Epithelial cell of esophagus (primary cell): ENCODE measurements around the gene ASIC3.

Experiments
- DNase-seq: peaks from one replicate; pipeline ENCODE4 v3.0.0; 2010; ENCODE audit warnings: low read depth
- H3K4me3 ChIP-seq: 2 replicates; pipeline ENCODE4 v1.5.1; 2011; ENCODE audit warnings: mild to moderate bottlenecking, low read length, control low read depth
- CTCF ChIP-seq: IDR thresholded peaks from 2 replicates; pipeline ENCODE4 v1.5.1; 2011; ENCODE audit warnings: low read depth, mild to moderate bottlenecking, low read length, control low read depth, inconsistent platforms; ENCODE audit not compliant: insufficient read depth; ENCODE audit errors: missing control alignments

ASIC3 gene

GRCh38 chr7:151047976-151048815 is at the start of gene ASIC3:
Gene ASIC3 (plus strand): TSS chr7:151048531. CDS start chr7:151048886, 355 bp downstream.
- H3K4me3 ChIP-seq = no peak within 1 kb of the TSS
- no peak for DNase-seq
- no peak for TF ChIP-seq CTCF

GRCh38 chr7:150999001-150999400 is 49.3 kb upstream of the ASIC3 start:
- no peak for DNase-seq
- no peak overlapping the region for H3K4me3 ChIP-seq
- TF ChIP-seq CTCF = no peak

GRCh38 chr7:150999497-151000230 is 48.7 kb upstream of the ASIC3 start:
- no peak for TF ChIP-seq CTCF
- DNase-seq = no peak
- no peak overlapping the region for H3K4me3 ChIP-seq

- no peak for TF ChIP-seq CTCF
Measured at GRCh38 chr7:151000897-151001495, 47.3 kb upstream of the ASIC3 start.

GRCh38 chr7:151001546-151001945 is 46.8 kb upstream of the ASIC3 start:
- TF ChIP-seq CTCF = no peak
- no peak for DNase-seq
- H3K4me3 ChIP-seq = no peak overlapping the region

More at GRCh38 chr7:151000897-151001495, 47.3 kb upstream of the ASIC3 start:
- DNase-seq = no peak
- H3K4me3 ChIP-seq = no peak overlapping the region

GRCh38 chr7:151003572-151003971 is 44.8 kb upstream of the ASIC3 start:
- no peak overlapping the region for H3K4me3 ChIP-seq
- peak; percentile 24 for TF ChIP-seq CTCF
- peak; percentile 63 for DNase-seq
